HG03442 (cell line): ENCODE results near the gene WDR62.

ENCODE experiments used
- ATAC-seq: cut with Tn5 transposase; IDR thresholded peaks from one replicate; pipeline ENCODE4 v1.9.1; 2021; ENCODE audit warnings: mild to moderate bottlenecking, moderate library complexity; ENCODE audit not compliant: unreplicated experiment

The WDR62 gene

DNA sequence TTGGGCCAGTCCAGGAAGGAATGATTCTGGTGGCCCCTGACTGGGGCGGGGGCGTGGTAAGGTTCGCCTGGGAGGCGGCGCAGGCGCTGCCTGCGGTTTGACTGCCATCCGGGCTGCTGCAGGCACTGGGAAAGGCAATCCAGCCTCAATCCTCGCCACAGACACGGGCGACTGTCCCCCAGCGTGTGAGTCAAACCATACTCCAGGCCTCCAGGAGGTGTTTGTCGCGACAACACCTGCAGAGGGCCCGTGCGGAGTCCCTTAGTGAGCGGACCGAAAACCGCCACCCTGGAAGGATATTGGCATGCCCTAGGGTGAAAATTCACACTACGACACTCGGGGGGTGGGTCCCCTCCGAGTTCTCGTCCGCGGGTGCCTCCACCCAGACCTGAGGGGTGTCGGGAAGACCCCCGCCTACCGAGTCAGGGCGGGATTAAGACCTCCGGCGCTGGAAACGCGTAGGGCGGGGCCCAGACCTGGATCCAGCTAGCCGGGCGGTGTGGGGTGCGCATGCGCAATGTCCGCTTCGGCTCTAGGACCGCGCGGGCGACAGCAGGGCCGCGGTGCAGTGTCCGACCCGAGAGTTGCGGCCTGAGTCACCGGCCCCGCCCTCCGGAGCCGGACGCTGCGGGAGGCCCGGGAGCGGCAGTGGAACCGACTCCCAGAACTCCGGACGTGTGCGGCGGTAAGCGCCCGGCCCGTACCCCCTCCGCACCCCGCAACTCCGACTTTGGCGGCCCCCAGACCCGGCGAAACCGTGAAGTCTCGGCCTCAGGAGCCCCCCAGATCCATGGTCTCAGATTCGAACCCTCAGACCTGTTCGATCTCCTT is 85.0 kb downstream of the WDR62 start, which contains the start of gene CAPNS1:
Gene CAPNS1, plus strand, starts transcription at position 594 of the 831 bp plus-strand sequence. CDS start 946 bp downstream, outside the sequence.
- ATAC-seq = peak; percentile 78

DNA sequence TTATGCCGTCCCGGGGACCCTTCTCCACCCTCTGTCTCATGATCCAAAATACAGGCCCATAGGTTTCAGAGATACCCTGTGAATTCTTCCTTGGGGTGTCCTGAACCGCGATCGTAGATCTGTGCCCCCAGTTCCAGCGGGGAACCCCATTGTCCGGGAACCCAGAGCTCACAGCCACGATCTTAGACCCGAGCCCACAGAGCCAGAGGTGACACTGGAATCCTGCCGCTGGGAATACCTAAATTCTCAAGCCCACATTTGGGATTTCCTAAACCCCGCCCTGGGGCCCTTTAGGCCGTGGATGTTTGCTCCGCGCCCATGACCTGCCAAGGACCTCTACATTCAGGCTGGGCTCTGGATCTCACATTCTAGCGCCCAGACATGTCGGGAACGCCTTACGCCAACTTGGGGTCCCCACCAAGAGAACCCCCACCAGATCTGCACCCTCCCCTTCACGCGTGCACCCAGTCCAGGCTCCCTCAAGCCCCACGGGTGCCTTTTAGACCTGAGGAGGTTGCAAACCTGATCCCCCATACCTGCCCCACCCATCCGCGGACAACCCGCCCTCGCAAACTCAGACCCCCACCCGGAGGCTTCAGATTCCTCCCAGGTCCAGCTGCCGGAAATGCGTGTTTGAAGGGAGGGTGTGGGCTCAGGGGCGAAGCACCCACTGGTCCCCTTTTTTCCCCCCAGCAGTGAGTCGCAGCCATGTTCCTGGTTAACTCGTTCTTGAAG is 85.8 kb downstream of the WDR62 start:
- ATAC-seq = no peak

DNA sequence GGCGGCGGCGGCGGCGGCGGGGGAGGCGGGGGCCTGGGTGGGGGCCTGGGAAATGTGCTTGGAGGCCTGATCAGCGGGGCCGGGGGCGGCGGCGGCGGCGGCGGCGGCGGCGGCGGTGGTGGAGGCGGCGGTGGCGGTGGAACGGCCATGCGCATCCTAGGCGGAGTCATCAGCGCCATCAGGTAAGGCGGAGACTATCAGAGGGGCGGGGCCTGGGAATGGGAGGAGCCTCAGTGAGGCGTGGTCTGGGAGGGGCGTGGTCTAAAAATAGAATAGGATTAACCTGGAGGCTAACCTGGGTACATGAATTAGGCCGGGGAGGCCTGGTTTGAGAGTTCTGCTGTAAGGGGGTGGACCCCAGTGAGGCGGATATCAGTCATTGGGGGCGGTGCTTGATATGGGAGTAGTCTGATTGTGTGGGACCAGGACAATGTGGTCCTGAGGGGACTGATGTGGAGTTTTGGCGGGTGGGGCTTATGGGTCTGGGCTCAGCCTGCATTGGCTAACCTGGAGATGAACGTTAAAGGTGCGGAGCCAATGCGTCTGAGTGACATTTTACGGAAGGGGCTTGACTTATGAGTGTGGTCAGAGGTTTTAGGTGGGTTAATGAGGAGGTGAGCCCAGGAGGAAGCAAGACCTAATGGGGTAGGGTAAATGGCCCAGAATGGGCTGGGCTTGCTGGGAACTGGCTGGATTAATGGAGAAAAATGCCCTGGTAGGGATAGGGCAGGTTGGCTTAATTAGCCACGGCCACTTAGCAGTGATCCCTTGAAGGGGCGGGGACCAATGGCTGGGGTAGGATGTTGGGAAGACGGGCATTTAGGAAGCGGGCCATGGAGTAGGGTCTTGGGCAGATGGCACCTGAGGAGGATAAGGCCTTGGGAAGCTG is 86.6 kb downstream of the WDR62 start:
- ATAC-seq = peak; percentile 38

DNA sequence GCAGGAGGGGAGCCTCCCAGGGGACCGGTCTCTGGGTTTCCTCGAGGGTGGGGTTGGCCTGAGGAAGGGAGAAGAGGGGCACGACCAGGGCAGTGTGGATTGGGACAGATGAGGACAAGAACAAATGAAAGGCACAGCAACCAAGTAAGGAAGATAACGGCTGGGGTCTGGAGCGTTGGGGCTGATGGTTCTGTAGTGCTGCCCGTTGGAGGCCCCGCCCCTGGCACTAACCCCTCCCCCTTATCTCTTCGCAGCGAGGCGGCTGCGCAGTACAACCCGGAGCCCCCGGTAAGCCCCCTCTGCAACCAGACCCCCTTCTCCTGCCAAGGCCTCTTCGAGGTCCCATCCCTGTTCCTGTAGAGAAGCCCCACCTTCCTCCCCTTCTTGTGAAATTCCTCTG is 87.3 kb downstream of the WDR62 start:
- no peak for ATAC-seq

DNA sequence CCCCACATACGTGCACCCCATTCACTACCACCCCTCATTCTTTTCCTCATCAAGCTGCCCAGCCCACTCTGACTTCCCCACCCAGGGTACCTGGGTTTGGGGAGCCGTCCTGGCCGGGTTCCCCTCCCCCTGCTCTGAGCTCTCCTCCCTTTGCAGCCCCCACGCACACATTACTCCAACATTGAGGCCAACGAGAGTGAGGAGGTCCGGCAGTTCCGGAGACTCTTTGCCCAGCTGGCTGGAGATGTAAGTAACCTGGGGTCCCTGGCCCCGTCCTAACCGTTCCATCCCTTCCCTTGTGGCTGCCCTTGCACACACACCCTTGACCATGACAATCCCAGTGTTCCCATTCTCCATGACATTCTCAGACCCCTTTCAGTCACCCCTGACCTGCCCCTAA is 87.8 kb downstream of the WDR62 start:
- no peak for ATAC-seq

DNA sequence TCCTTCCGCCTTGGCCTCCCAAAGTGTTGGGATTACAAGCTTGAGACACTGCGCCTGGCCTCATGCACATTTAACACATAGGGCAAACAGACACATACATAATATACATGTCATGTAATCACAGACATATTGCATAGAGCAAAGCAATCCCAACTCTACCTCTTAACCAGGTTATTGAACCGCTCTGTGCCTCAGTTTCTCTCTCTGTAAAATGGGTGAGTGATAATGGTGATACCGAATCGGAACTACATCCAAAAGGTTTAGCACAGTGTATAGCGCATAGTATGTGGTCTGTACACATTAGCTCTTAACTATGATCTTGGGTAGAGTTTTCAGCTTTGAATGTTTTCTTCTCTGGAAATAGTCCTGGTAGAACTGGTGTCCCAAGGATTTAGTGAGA is 89.9 kb downstream of the WDR62 start:
- no peak for ATAC-seq

DNA sequence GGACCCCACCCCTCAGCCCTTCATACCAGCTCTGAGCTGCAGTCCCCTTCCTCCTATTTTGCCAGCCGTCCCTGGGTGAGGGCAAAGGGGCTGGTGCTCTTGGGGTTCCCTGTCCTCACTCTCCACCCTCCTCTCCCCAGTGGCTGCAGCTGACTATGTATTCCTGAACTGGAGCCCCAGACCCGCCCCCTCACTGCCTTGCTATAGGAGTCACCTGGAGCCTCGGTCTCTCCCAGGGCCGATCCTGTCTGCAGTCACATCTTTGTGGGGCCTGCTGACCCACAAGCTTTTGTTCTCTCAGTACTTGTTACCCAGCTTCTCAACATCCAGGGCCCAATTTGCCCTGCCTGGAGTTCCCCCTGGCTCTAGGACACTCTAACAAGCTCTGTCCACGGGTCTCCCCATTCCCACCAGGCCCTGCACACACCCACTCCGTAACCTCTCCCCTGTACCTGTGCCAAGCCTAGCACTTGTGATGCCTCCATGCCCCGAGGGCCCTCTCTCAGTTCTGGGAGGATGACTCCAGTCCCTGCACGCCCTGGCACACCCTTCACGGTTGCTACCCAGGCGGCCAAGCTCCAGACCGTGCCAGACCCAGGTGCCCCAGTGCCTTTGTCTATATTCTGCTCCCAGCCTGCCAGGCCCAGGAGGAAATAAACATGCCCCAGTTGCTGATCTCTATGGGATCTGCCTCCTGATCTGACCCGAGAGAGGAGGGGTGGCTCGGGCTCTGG is 95.1 kb downstream of the WDR62 start:
- no peak for ATAC-seq

DNA sequence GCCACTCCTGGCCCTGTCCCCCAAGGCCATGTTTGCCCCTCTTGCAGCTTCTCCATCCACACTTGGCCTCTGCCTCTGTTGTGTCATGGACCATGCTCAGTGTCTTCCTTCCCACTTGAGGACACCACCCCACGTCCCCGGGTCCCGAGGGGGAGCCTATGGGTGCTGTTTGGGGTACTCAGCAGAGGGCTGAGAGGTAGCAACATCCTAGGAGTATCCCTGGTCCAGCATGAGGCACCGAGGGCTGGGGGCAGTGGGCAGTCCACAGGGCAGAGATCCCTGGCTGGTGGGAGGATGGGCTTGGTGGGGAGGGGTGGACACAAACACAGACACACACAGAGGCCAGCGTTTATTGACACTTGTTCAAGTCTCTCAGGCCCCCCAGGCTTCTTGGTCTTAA is 95.9 kb downstream of the WDR62 start:
- no peak for ATAC-seq

DNA sequence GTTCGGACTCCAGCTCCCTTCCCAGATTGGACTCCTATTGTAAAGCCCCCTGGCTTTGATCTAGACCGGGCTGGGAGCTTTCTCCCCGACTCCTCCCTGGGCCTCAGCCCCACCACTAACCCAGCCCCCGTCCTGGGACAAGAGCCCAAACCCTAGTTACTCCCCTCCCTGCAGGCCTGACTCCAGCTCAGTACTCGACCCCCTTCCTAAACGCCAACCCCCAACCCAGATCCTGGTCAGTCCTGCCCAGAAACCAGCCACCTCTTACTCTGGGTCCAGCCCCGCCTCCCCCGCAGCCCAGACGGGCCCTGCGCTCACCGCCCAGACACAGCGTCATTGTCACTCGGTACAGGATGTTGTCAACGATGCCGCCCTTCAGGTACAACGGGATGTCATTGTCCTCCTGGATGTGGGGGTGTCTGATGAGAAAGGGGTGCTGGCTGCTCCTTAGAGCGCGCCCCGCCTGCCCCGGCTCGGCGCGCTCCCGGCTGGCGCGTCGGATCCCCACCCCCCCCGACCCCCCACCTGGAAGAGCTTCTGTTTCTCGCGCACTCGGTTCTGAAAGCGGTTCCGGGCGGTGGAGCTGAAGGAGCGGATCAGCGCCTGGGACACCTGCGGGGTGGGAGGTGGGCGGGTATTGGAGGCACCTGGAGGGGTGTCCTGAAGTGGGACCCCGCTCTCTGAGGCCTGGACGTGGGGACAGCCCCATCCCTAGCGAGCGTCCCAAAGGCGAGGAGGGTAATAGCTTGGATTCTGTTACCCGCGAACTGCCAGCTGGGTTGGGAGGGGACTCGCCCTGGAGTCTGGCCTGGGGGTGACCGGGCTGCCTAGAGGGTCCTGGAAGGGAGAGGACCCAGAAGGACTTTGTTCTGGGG is 96.7 kb downstream of the WDR62 start:
- no peak for ATAC-seq

DNA sequence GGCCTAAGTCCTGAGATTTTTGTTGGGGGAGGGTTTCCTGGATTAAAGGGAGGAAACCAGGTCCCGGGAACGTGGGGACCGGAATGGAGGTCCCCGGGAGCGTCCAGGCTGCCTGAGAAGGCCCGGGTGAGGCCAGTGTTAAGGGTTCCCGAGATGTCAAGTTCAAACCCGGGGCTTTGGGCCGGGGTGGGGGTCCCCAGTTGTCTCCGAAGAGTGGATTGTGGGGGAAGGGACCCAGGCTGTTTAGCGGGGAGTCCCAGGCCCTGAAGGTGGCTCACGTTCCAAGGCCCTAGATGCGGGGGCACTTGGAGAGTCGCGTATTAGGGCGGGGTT is 97.3 kb downstream of the WDR62 start:
- no peak for ATAC-seq

DNA sequence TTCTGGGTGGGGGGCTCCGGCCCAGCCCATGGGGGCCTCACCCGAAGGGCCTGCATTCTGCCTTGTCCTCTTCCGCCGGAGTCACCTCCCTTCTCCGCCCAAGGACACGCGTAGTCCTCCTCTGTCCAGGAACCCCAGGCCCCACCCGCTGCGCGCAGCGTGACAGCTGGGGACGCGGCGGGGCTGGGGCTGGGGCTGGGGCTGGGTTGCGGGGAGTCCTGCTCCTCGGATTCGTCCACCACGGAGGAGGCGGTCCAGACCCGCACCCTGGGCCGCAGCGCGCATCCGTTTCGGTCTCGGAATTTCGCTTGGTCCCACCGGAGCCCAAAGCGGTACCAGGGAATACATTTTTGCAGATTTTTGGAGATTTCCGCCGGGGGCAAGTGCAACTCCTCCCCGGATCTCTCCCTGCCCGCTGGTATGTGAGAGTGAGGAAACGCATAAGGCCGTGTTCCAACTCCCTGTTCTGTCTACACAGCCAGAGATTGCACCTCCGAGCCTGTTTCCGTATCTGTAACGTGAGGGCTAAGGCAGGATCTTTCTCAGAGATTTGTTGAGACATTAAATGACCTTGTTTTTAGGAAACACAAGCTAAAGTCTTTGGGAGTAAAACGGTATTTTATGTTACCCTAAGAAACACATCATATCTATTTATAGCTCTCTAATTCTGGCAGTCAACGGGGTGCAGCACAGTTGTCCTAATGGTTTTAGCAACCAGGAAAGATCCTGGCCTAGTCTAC is 97.8 kb downstream of the WDR62 start, which contains the start of gene COX7A1:
Gene COX7A1, minus strand, starts transcription at position 96 of the 740 bp plus-strand sequence. Its CDS starts 40 bp downstream, at position 56.
- no peak for ATAC-seq

DNA sequence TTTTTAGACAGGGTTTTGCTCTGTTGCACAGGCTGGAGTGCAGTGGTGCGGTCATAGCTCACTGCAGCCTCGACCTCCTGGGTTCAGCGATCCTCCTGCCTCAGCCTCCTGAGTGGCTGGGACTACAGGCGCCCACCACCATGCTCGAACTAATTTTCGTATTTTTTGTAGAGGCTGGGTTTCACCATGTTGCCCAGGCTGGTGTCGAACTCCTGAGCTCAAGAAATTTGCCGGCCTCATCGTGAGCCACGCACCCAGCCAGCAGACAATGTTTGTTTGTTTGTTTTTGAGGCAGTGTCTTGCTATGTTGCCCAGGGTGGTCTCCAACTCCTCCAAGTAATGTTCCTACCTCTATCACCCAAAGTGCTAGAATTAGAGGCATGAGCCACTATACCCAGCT is 98.4 kb downstream of the WDR62 start:
- ATAC-seq = no peak
